ENCODE results near the gene SEC62. TPM values are rescaled to one million over a fixed set of nuclear protein-coding genes. Genes with fewer than 3 reads are reported as not detected.
A peak's percentile ranks its signal among the peaks of the same experiment; 100 is the strongest.

SEC62 gene
- total and polyA plus RNA-seq, 2 of the 4 experiments (the other 2 are of a cell fraction): 33.2 to 36.6 TPM

GRCh38 chr3:170021083-170021482 lies 54.5 kb downstream of the SEC62 start:
- Histone ChIP-seq H2AFZ (replicated peaks; ENCODE audit: low read length, poor library complexity) (no peak overlapping the region), H3K18ac (ENCODE audit: low read depth, low read length) (no peak overlapping the region), H2AK5ac (ENCODE audit: low read depth, low read length) (no peak overlapping the region), H3K79me1 (ENCODE audit: low read depth in 1 of 2, low read length in 2 of 2) (no peaks in the 10 kb centered on the region), H3K56ac (ENCODE audit: extremely low read depth, insufficient read depth, low read length) (no peak overlapping the region), H2BK15ac (ENCODE audit: low read depth, low read length) (no peak overlapping the region), H3K14ac (replicated peaks; ENCODE audit: low read depth, low read length) (no peak overlapping the region), H4K8ac (ENCODE audit: low read depth in 2 of 2, low read length in 2 of 2) (no peak overlapping the region), H3K4me1 (ENCODE audit: control insufficient read depth, insufficient read depth, low read length) (no peaks in the 10 kb centered on the region), H3K27ac (ENCODE audit: insufficient read depth, low read length) (no peak overlapping the region), H3K27me3 (ENCODE audit: control insufficient read depth, insufficient read depth, low read length) (peaks cover 6% of the 10 kb centered on the region; the same call in 1 of the 2 replicates), H3K36me3 (ENCODE audit: control insufficient read depth, insufficient read depth, low read length) (no peaks in the 10 kb centered on the region), H3K23ac (ENCODE audit: low read depth, low read length) (no peak overlapping the region), H2BK5ac (ENCODE audit: low read depth, low read length, poor library complexity, severe bottlenecking) (no peak overlapping the region), H3K4me3 (ENCODE audit: insufficient read depth, low read depth, low read length) (no peak overlapping the region), H2AK9ac (replicated peaks; ENCODE audit: low read depth, low read length, poor library complexity) (no peak overlapping the region), H2BK120ac (ENCODE audit: low read depth, low read length) (no peak overlapping the region), H4K20me1 (ENCODE audit: insufficient read depth, low read length) (no peaks in the 10 kb centered on the region), H4K91ac (ENCODE audit: insufficient read depth, low read depth, low read length) (no peak overlapping the region), H3K4me2 (ENCODE audit: low read depth, low read length) (no peak overlapping the region), H3K4ac (ENCODE audit: low read depth, low read length) (no peak overlapping the region), H3K9me3 (ENCODE audit: control insufficient read depth, insufficient read depth, low read length) (no peaks in the 10 kb centered on the region), H3K9ac (ENCODE audit: low read depth, low read length) (no peak overlapping the region), H3K9me1 (ENCODE audit: insufficient read depth, low read length) (no peaks in the 10 kb centered on the region), H2BK20ac (ENCODE audit: low read depth, low read length) (no peak overlapping the region), H4K5ac (ENCODE audit: low read depth, low read length) (no peak overlapping the region)
- DNase-seq: no peak
- ChIA-PET POLR2A (ENCODE audit: unreplicated experiment) (no interaction called here), CTCF (interaction anchor here (0.6 to 0.7 kb wide), 2 partner anchors 12 to 33 kb away, joined by 3 read pairs; no protein-coding TSS in a partner anchor)
- ATAC-seq (ENCODE audit: low read depth): no peak
- TF ChIP-seq SMC3 (IDR thresholded peaks at IDR 0.05; ENCODE audit: low read depth, low read length) (0 out of 2 replicates have a peak, but pooled peaks have one; percentile 20), CEBPB (IDR thresholded peaks at IDR 0.05; ENCODE audit: low read depth, low read length) (no peak), CTCF (conservative IDR thresholded peaks at IDR 0.05; ENCODE audit: low read depth, low read length) (peak; percentile 30), RAD21 (IDR thresholded peaks at IDR 0.05; ENCODE audit: low read length) (peak; percentile 35)
- dilution Hi-C loops (cut with HindIII; ENCODE audit: low sequenced_read_pairs, unreplicated experiment) (no loop called here), in situ Hi-C loops (cut with MboI; ENCODE audit: low sequenced_read_pairs) (no loop called here), intact Hi-C loops (cut with micrococcal nuclease) (no loop called here)
- BruUV-seq (replicated peaks): no TSS peak
- no CpG with 5 or more reads among the region's 3 CpGs for WGBS, 2 experiments (ENCODE audit: extremely low coverage in 2 of 2, insufficient read length in 1 of 2)
